Stimulated activated CD8-positive, alpha-beta memory T cell treated with anti-CD3 and anti-CD28 coated beads, Interleukin-7, amount 100 ng/mL, for 48 hours (primary cell): ENCODE results near the gene PCDHAC2.

ENCODE experiments used
- DNase-seq, 2 donors: peaks; one replicate each; pipeline ENCODE4 v3.0.0-alpha.2; 2020; ENCODE audit warnings: low read depth in 1 of 2; ENCODE audit errors: extremely low read depth in 1 of 2

The PCDHAC2 gene

GRCh38 chr5:140966293-140967225, at the start of gene PCDHAC2:
Gene PCDHAC2 (plus strand): TSS chr5:140966476. CDS start chr5:140966767, 291 bp downstream.
- DNase-seq, result no peak

DNA sequence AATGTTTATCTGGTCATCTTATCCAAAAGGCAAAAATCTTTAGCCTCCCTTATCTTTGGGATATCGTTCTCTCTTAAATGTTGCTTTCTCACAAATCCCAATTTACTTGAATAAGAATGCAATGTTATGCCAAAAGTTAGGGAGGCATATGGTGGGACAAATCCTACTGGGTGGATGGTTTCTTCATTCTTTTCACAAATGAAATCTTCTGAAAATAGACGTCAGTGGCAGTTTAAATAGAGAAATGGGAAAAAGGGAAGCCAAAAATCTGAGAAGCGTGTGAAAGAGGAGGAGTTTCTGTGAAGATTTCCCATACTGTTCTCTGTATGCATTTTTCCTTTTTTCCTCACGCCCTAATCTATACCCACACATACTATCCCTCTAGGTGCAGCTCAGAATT, 42.7 kb upstream of the PCDHAC2 start:
- DNase-seq, result no peak

DNA sequence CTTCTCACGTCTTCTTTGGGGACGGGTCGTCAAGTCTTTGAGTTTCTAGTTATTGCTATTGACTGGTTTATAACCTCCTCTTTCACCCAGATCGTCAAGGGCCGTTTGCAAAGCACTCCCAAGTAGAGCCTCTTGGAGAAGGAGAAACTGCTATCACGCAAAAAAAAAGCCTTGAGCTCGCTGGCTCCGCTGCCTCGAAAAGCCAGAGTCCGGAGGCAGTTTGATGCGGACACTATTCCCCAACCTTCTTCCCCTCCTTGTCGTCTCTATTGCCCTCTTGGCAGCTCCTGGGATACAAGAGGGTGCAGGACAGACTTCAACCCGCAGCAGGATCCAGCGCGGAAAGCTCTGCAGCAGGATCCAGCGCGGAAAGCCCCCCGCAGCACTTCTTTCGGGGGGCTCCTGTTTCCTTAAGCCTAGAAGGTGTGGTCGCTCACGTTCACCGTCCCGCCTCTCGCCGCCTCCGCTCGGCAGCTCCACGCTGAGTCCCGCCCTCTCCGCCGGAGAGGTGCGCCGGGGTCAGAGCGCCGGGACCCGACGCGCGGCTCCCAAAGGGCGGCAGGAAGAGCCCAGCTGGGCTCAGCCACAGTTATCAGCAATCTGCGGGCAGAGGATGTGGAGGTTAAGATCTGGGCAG, 40.4 kb upstream of the PCDHAC2 start, which contains the start of gene PCDHAC1:
TSS of gene PCDHAC1 (plus strand) at position 494 of the 637 bp plus-strand sequence. CDS start 594 bp downstream, outside the sequence.
- DNase-seq, result no peak

GRCh38 chr5:140926443-140927227, 39.6 kb upstream of the PCDHAC2 start:
- no peak for DNase-seq

DNA sequence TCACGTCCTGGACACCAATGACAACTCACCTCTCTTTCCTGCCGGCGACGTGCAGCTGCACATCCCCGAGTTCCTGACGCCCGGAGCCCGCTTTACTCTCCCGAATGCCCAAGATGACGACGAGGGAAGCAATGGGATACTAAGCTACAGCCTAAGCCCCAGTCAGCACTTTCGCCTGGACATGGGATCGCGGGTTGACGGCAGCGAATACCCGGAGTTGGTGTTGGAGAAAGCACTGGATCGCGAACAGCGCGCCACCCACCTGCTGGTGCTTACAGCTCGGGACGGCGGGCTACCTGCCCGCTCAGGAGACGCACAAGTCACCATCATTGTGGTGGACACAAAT, 39.1 kb upstream of the PCDHAC2 start:
- no peak for DNase-seq

GRCh38 chr5:140934964-140935606, 31.2 kb upstream of the PCDHAC2 start:
- DNase-seq, result no peak

DNA sequence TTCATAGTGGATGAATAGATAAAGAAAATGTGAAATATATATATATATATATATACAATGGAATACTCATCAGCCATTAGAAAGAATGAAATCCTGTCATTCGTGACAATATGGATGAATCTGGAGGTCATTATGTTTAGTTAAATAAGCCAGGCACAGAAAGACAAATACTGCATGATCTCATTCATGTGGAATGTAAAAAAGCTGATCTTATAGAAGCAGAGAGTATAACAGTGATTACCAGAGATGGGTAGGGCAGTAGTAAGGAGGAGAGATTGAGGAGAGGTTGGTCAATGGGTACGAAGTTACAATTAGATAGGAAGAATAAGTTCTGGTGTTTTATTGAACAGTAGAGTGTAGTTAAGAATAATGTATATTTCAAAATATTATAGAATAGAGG, 19.7 kb upstream of the PCDHAC2 start:
- DNase-seq, result no peak

- no peak for DNase-seq
Observed at GRCh38 chr5:140951636-140952035, 14.6 kb upstream of the PCDHAC2 start.

GRCh38 chr5:140953234-140953633, 13.0 kb upstream of the PCDHAC2 start:
- DNase-seq, result no peak

- no peak for DNase-seq
Observed at GRCh38 chr5:140962190-140962589, 4.1 kb upstream of the PCDHAC2 start.

- no peak for DNase-seq
Observed at GRCh38 chr5:140964356-140964755, 1.9 kb upstream of the PCDHAC2 start.

- no peak for DNase-seq
Observed at GRCh38 chr5:140965905-140966292, 377 bp upstream of the PCDHAC2 start.

- DNase-seq, result no peak
Observed at GRCh38 chr5:140967226-140967893, 1.1 kb downstream of the PCDHAC2 start.

GRCh38 chr5:140969880-140970279, 3.6 kb downstream of the PCDHAC2 start:
- DNase-seq, result no peak

DNA sequence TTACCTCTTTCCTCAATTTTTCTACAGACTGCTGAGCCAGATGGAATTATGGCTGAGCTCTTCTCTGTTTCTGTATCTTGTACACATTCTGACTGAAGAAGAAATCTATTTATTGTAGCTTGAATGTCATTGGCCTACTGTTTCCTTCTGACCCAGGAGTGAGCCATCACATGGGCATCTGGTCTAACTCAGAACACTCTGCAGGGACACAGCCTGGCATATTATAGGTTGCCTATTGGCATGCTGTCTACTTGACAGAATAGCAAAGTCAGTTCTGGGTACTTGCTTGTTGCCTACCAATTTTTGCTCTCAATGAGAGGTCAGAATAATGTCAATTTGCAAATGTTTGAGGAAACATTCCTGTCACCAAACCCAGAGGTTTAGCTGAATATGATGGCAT, 7.3 kb downstream of the PCDHAC2 start:
- DNase-seq, result no peak

DNA sequence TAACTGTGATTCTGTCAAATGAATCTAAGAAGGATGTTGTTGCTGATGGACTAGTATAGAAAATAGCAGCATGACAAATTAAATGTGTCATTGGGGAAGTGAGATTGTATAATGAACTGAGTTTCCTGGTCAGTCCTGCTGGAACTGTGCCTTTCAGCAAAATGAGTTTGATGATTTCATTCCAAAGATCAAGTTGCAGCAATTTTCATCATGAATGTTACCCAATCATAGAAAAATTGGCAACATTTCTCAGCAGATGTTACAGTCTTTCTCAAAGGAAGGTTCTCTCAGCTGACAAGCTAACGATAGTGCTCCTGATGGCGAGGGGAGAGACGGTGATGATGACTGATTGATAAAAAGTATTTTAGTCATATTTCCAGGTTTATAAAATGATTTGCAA, 10.7 kb downstream of the PCDHAC2 start:
- no peak for DNase-seq

DNA sequence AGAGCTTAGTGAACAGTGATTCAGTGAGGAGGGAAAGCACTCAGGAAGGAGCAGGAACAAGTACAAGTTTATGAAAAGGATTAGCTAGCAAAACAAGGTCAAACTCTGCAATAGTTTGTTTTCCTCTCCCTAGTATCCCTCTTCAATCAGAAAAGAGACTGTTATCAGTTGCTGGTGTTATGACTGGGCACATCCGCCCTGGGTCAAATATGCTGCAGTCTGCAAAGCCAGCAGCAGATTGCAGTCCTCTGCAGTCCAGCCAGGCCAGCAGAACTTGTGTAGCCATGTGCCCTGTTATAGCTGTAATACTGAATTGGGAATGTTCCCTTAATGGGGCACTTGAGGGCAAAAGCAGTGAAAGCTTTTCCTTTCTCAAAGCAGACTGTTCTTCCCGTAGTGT, 12.0 kb downstream of the PCDHAC2 start:
- no peak for DNase-seq

DNA sequence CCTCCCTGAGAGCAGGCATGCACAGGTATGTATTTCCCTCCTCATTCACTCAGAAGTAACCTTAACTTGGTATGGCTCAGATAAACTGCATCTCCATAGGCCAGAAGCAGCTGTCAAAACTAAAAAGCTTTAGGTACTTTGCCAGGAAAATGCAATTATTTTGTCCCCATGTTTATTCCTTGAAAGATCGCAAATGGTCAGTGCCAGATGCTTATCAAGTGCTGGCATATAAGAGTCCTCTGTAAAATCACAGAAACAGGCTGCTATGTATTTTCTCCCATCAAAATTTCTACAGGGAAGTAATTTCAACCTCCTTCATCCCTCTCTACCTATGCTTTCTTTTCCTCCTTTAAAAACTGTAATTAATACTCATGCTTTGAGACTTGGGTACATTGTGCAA, 12.7 kb downstream of the PCDHAC2 start:
- no peak for DNase-seq

DNA sequence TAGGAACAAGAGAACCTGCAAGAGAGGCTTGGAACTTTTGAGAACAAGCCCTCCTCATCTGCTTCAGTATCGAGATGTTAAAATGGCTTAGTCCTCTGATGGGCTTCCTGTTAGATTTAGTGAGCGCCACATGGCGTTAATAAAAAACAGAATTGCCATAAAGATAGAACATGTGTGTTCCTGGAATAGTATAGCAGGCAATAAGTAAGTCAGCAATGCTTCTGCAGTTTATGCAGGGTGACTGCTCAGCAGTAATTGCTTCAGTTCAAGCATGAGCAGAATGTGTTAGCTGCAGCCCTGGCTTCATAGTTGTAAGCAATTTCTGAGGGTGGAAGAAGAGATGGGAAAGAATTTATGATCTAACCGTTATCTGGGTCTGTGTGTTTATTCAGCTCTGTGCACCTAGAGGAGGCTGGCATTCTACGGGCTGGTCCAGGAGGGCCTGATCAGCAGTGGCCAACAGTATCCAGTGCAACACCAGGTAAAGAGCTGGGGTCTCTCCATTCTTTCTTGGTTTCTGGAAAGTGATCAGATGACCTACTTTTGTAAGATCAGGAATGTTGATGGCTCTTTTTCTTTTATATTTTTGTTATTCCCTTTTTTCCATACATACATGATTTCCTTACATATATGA, 15.9 kb downstream of the PCDHAC2 start:
- DNase-seq, result no peak

DNA sequence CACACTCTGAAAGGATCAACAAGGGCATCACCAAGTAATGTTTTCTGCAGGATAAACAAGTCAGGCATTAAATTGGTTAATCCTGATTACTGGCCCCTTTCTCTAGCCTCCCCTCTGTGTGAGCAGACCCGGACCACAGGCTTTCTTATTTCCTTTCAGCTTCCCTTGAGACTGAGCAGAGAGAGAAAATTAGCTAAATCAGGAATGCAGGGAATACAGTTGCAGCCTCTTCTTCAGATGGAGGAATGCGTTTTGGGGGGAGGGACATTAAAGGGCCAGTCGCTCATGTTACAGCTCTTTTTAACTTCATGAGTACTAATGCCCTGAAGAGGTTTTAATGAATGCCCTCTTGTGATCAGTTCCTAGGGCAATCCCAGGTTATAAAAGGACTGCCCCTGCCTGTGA, 19.8 kb downstream of the PCDHAC2 start:
- DNase-seq, result no peak
